MM.1S (cell line): ENCODE data around the gene ZNF3.

Source experiments
- CTCF ChIP-seq: fragments of 300-600 bp; sonication (generic); IDR thresholded peaks from 2 replicates; pipeline ENCODE4 v1.5.1; 2016; ENCODE audit warnings: antibody characterized with exemption, low read length, mixed read lengths
- EZH2phosphoT487 ChIP-seq: fragments of 300-600 bp; sonication (generic); IDR thresholded peaks from 2 replicates; pipeline ENCODE4 v1.6.1; 2018; ENCODE audit warnings: antibody characterized with exemption, low read length

- no peak for TF ChIP-seq CTCF
- no peak for TF ChIP-seq EZH2phosphoT487
Observed at GRCh38 chr7:100119072-100119969, 37.8 kb upstream of the ZNF3 start, which contains the start of the genes CNPY4 and TAF6.
